22Rv1 (cell line): ENCODE measurements around the gene GALNT8.
"Not testable (repeated sequence)": the region's sequence is repeated elsewhere in the genome, so short reads cannot be mapped to it uniquely, and the experiment has no call there.

Experiments
- H3K27ac ChIP-seq: fragments of 450-650 bp; 2 replicates; pipeline ENCODE4 v1.5.1; 2017
- CTCF ChIP-seq: fragments of 450-650 bp; IDR thresholded peaks from 2 replicates; pipeline ENCODE4 v1.5.1; 2017; ENCODE audit warnings: mild to moderate bottlenecking
- ZFX ChIP-seq: fragments of 450-650 bp; IDR thresholded peaks from 2 replicates; pipeline ENCODE4 v1.6.1; 2017; ENCODE audit warnings: antibody characterized with exemption, borderline replicate concordance

The GALNT8 gene

DNA sequence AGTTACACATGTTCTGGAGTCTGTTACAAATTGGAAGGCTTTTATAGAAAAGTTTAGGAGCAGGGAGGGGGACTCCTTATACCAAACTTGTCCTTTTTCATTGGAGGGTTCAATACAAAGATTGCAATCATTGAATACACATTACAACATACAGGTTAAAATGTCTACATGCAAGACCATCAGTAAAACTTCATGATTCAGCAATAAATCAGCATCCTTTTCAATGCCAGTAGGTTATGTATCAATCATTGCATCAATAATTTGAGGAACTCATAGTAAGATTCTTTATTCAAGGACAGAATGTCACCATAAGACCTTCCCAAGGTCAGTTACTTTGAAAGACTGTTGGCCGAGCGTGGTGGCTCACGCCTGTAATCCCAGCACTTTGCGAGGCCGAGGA is 16.5 kb upstream of the GALNT8 start:
- TF ChIP-seq CTCF (no peak), ZFX (no peak)
- H3K27ac ChIP-seq = no peak overlapping the region

- H3K27ac ChIP-seq = no peak overlapping the region
- no peak for TF ChIP-seq ZFX
- no peak for TF ChIP-seq CTCF
Measured at GRCh38 chr12:4705824-4706223, 14.4 kb upstream of the GALNT8 start.

DNA sequence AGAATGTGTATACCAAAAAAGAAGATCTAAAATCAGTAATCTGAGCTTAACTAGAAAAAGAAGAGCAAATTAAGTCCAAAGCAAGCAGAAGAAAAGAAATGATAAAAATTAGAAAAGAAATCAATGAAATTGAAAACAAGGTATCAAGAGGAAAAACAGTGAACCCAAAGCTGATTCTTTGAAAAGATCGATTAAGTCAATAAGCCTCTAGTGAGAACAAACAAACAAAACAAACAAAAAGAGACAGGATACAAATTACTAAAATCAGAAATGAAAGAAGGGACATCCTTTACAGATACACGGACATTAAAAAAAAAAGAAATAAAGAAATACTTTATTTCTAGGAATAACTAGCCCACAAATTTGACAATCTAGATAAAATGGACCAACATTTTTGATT is 12.9 kb upstream of the GALNT8 start:
- no peak overlapping the region for H3K27ac ChIP-seq
- no peak for TF ChIP-seq ZFX
- no peak for TF ChIP-seq CTCF

GRCh38 chr12:4710113-4710512 is 10.1 kb upstream of the GALNT8 start:
- TF ChIP-seq ZFX = no peak
- TF ChIP-seq CTCF = no peak
- no peak overlapping the region for H3K27ac ChIP-seq

- no peak overlapping the region for H3K27ac ChIP-seq
- no peak for TF ChIP-seq ZFX
- no peak for TF ChIP-seq CTCF
Measured at GRCh38 chr12:4714879-4715278, 5.3 kb upstream of the GALNT8 start.

DNA sequence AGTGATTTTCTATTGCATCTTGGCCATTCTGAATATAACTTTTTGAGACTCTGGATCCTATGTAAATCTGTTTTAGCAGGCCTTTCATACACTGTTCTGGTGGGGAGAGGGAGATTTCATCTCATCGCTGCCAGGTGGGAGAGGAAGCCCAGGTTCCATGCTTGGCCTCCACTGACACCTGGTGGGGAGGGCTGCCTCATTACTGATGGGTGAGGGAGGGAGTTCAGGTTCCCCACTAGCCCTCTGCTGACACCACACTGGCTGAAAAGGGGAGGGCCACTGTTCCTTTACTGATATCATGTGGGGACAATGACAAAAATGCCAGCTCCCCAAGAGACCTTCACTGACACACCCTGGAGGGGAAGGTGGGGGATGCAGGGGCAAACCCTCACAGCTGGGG is 2.4 kb upstream of the GALNT8 start:
- no peak overlapping the region for H3K27ac ChIP-seq
- TF ChIP-seq ZFX (no peak), CTCF (no peak)

- TF ChIP-seq ZFX (no peak), CTCF (no peak)
- no peak overlapping the region for H3K27ac ChIP-seq
Measured at GRCh38 chr12:4720637-4720995, 416 bp downstream of the GALNT8 start.

DNA sequence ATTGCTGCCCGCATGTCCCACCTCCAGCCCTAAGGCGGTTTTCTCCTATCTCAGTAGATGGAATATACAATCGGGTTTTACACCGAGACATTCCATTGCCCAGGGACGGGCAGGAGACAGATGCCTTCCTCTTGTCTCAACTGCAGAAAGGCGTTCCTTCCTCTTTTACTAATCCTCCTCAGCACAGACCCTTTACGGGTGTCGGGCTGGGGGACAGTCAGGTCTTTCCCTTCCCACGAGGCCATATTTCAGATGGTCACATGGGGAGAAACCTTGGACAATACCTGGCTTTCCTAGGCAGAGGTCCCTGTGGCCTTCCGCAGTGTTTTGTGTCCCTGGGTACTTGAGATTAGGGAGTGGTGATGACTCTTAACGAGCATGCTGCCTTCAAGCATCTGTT is 1.4 kb downstream of the GALNT8 start:
- not testable (repeated sequence) for H3K27ac ChIP-seq
